ENCODE data around the gene H1-8.

GRCh38 chr3:129585949-129586657 lies 43.1 kb downstream of the H1-8 start:
- TF ChIP-seq CTCF (IDR thresholded peaks at IDR 0.05; ENCODE audit: insufficient read depth, low read length, poor library complexity, severe bottlenecking): no peak
- TF ChIP-seq EZH2phosphoT487 (conservative IDR thresholded peaks at IDR 0.05; ENCODE audit: low read length): no peak

Measured in SU-DHL-6 (cell line).